Endodermal cell (in vitro differentiated cells): ENCODE data around the gene CNGB1. TPM values are rescaled to one million over a fixed set of nuclear protein-coding genes. Genes with fewer than 3 reads are reported as not detected.

ENCODE experiments used
- DNase-seq: peaks from one replicate; pipeline ENCODE4 v3.0.0-alpha.2; 2017
- H3K27ac ChIP-seq: 2 replicates; pipeline ENCODE4 v1.5.1; 2013; ENCODE audit warnings: mild to moderate bottlenecking, low read depth, low read length, moderate library complexity
- H3K27me3 ChIP-seq: 2 replicates; pipeline ENCODE4 v1.6.1; 2013; ENCODE audit warnings: mild to moderate bottlenecking, low read length, moderate library complexity; ENCODE audit not compliant: insufficient read depth, control insufficient read depth, poor library complexity, severe bottlenecking
- H3K36me3 ChIP-seq: 2 replicates; pipeline ENCODE4 v1.7.0; 2013; ENCODE audit warnings: mild to moderate bottlenecking, low read length, moderate library complexity; ENCODE audit not compliant: control insufficient read depth, insufficient read depth
- H3K4me1 ChIP-seq: one replicate; pipeline ENCODE4 v1.7.0; 2013; ENCODE audit warnings: low read length; ENCODE audit not compliant: control insufficient read depth, insufficient read depth
- H3K4me3 ChIP-seq: 2 replicates; pipeline ENCODE4 v1.5.1; 2013; ENCODE audit warnings: mild to moderate bottlenecking, low read length, moderate library complexity
- H3K9ac ChIP-seq: 2 replicates; pipeline ENCODE4 v1.6.1; 2013; ENCODE audit warnings: mild to moderate bottlenecking, low read length, moderate library complexity; ENCODE audit not compliant: poor library complexity, severe bottlenecking; ENCODE audit errors: extremely low read depth
- H3K9me3 ChIP-seq: 2 replicates; pipeline ENCODE4 v1.6.1; 2013; ENCODE audit warnings: mild to moderate bottlenecking, low read length, moderate library complexity; ENCODE audit not compliant: control insufficient read depth
- H3K27ac Mint-ChIP-seq: 2 replicates; pipeline ENCODE4 v1.8.0; 2020; ENCODE audit warnings: mixed read lengths
- H3K27me3 Mint-ChIP-seq: 2 replicates; pipeline ENCODE4 v1.8.0; 2021; ENCODE audit warnings: mild to moderate bottlenecking, mixed read lengths; ENCODE audit not compliant: insufficient read depth
- H3K36me3 Mint-ChIP-seq: 2 replicates; pipeline ENCODE4 v1.8.0; 2020; ENCODE audit warnings: low read depth, mixed read lengths
- H3K4me1 Mint-ChIP-seq: 2 replicates; pipeline ENCODE4 v1.8.0; 2020; ENCODE audit warnings: mixed read lengths
- H3K4me3 Mint-ChIP-seq: 2 replicates; pipeline ENCODE4 v1.8.0; 2020; ENCODE audit warnings: mild to moderate bottlenecking, moderate library complexity, mixed read lengths
- H3K9me3 Mint-ChIP-seq: 2 replicates; pipeline ENCODE4 v1.8.0; 2020; ENCODE audit warnings: mild to moderate bottlenecking, mixed read lengths
- WGBS, 2 experiments: methylation state at CpG; one replicate each; pipeline versions ENCODE4 v1.1.5 to v1.1.7; 2013; ENCODE audit warnings: missing lambda C conversion rate in 2 of 2, mixed read lengths in 1 of 2; ENCODE audit not compliant: insufficient coverage in 1 of 2, insufficient read length in 1 of 2; 5-methylcytosine and 5-hydroxymethylcytosine counted together
- total RNA-seq, 2 donors: library from RNA; stranded (reverse); fragmentation: NEBNext Ultra II Directional in 1 of 2; extraction: Animal tissue kit (Norgen Biotek cat#: 25700) in 1 of 2; gene quantifications; 2 replicates in 1 of 2; 3 replicates in 1 of 2; pipeline ENCODE4 v1.2.1, GENCODE V29; 2021
- TF ChIP-seq, protein P1 (sequence below): fragments of 200-600 bp; sonication (generic); conservative IDR thresholded peaks from 2 replicates; pipeline ENCODE4 v1.5.0; 2021; ENCODE audit warnings: antibody characterized with exemption, mild to moderate bottlenecking

The CNGB1 gene
- total RNA-seq, 2 donors from 2014 or later = 0.29 to 0.60 TPM

DNA sequence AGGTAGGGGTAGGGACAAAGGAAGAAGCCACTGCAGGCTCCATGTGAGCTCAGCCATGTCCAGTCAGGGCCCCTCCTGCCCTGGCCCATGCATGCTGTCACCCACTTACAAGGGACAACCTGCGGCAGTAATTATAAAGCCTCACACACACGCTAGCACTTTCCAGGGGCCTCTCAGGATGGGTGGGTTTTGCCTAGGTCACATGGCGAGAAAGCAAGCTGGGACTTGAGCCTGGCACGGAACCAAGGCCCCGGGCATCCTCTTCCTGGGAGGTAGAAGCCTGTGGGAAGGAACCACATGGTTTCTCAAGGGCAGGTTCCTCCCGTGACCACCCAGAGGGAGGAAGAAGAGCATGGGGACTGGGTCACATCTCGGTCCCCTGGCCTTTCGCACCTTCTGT is 22.5 kb upstream of the CNGB1 start:
- Mint-ChIP-seq H3K27ac (peak overlapping the region; percentile 26), H3K27me3 (no peaks in the 10 kb centered on the region), H3K36me3 (peaks cover 15% of the 10 kb centered on the region), H3K9me3 (no peaks in the 10 kb centered on the region), H3K4me3 (no peak overlapping the region), H3K4me1 (peaks cover 2% of the 10 kb centered on the region)
- Histone ChIP-seq H3K4me1 (no peaks in the 10 kb centered on the region), H3K9ac (no peak overlapping the region), H3K4me3 (no peak overlapping the region), H3K9me3 (no peaks in the 10 kb centered on the region), H3K36me3 (peaks cover 22% of the 10 kb centered on the region), H3K27me3 (no peaks in the 10 kb centered on the region), H3K27ac (no peak overlapping the region)
- 92 to 98% methylated on average over 6 to 8 of the region's 8 CpGs for WGBS, 2 experiments
- DNase-seq = no peak
- TF ChIP-seq, protein P1, sequence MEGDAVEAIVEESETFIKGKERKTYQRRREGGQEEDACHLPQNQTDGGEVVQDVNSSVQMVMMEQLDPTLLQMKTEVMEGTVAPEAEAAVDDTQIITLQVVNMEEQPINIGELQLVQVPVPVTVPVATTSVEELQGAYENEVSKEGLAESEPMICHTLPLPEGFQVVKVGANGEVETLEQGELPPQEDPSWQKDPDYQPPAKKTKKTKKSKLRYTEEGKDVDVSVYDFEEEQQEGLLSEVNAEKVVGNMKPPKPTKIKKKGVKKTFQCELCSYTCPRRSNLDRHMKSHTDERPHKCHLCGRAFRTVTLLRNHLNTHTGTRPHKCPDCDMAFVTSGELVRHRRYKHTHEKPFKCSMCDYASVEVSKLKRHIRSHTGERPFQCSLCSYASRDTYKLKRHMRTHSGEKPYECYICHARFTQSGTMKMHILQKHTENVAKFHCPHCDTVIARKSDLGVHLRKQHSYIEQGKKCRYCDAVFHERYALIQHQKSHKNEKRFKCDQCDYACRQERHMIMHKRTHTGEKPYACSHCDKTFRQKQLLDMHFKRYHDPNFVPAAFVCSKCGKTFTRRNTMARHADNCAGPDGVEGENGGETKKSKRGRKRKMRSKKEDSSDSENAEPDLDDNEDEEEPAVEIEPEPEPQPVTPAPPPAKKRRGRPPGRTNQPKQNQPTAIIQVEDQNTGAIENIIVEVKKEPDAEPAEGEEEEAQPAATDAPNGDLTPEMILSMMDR = no peak

DNA sequence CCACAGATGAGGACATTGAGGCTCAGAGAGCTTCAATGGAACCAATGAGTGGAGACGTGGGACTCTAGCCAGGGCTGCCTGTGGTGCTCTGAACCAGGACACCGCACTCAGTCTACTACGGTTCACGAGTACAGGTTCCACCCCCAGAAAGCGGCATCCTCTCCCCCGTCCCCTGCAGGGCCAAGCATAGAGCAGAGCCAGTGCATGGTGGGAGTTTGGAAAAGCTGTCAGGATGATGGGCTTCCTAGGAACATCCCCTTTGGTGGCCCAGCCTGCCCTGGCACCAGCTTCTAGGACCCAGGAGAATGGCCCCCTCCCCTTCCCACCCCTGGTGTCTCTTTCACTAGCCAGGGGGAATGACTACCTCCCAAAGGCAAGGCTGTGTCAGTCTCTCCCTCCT is 21.2 kb upstream of the CNGB1 start:
- Histone ChIP-seq H3K27me3 (peaks cover 4% of the 10 kb centered on the region), H3K9me3 (no peaks in the 10 kb centered on the region), H3K9ac (no peak overlapping the region), H3K36me3 (peaks cover 16% of the 10 kb centered on the region), H3K27ac (no peak overlapping the region), H3K4me3 (no peak overlapping the region), H3K4me1 (no peaks in the 10 kb centered on the region)
- peaks cover 11% of the 10 kb centered on the region for H3K27me3 Mint-ChIP-seq
- no peak overlapping the region for H3K27ac Mint-ChIP-seq
- peak; percentile 38 for DNase-seq
- peaks cover 5% of the 10 kb centered on the region for H3K36me3 Mint-ChIP-seq
- no peaks in the 10 kb centered on the region for H3K9me3 Mint-ChIP-seq
- 91 to 95% methylated on average over 6 of the region's 6 CpGs for WGBS, 2 experiments
- H3K4me1 Mint-ChIP-seq = no peaks in the 10 kb centered on the region
- TF ChIP-seq, protein P1 = no peak
- no peak overlapping the region for H3K4me3 Mint-ChIP-seq

DNA sequence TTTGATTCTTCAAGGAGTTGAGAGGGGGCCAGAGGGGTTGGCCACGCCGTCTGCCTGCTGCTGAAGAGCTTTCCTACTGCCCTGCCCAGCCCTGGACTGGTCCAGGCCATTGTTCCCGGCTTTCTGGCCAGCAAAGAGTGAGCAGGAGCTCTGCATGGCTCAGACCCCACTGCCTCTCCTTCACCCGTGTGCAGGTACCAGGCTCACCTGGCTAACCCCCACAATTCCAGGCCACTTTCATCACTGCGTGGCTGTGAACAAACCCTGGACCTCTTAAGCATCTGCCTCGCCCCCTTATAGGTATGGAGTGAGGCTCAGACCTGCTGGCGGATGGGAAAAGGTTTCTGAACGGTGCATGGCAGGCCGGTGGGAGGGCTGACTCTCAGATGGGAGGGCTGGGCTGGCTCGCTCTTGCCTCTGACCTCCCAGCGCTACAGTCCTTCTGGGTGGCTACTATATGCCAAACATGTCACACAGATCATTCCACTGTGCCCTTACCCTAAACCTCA is 20.7 kb upstream of the CNGB1 start:
- DNase-seq = peak; percentile 38
- TF ChIP-seq, protein P1 = no peak
- Mint-ChIP-seq H3K9me3 (no peaks in the 10 kb centered on the region), H3K27me3 (peaks cover 16% of the 10 kb centered on the region), H3K4me3 (no peak overlapping the region), H3K27ac (no peak overlapping the region), H3K36me3 (peaks cover 2% of the 10 kb centered on the region), H3K4me1 (no peaks in the 10 kb centered on the region)
- Histone ChIP-seq H3K9me3 (no peaks in the 10 kb centered on the region), H3K27ac (no peak overlapping the region), H3K4me1 (no peaks in the 10 kb centered on the region), H3K27me3 (peaks cover 8% of the 10 kb centered on the region), H3K9ac (no peak overlapping the region), H3K4me3 (no peak overlapping the region), H3K36me3 (peaks cover 16% of the 10 kb centered on the region)
- WGBS, 2 experiments = 92 to 98% methylated on average over 8 to 11 of the region's 11 CpGs
